Measurements from ENCODE around the gene UNC5B. TPM values are rescaled to one million over a fixed set of nuclear protein-coding genes. Genes with fewer than 3 reads are reported as not detected.

UNC5B gene
- total RNA-seq, 1 experiment from 2014 or later = 22.0 TPM

GRCh38 chr10:71280216-71280615 is 67.8 kb downstream of the UNC5B start:
- no peak for TF ChIP-seq YY1 (IDR thresholded peaks at IDR 0.05; ENCODE audit: extremely low read depth, insufficient replicate concordance, low read depth, low read length)
- TF ChIP-seq TCF7L2 (IDR thresholded peaks at IDR 0.05; ENCODE audit: borderline replicate concordance, extremely low read depth, insufficient read depth, insufficient read length) = no peak
- Histone ChIP-seq H3K9ac (ENCODE audit: low read length) (no peak overlapping the region), H3K36me3 (ENCODE audit: control insufficient read depth in 1 of 2, insufficient read depth in 2 of 2, low read length in 2 of 2) (no peaks in the 10 kb centered on the region), H3K4me2 (ENCODE audit: low read length) (no peak overlapping the region), H3K4me1 (ENCODE audit: control insufficient read depth in 1 of 2, insufficient read depth in 2 of 2, low read length in 2 of 2) (peaks cover under 1 to 6% of the 10 kb centered on the region in 2 experiments; a peak in 1 of 4 replicates), H3K27me3 (ENCODE audit: insufficient read depth, low read length) (no peaks in the 10 kb centered on the region), H3K27ac (ENCODE audit: low read depth, low read length) (no peak overlapping the region), H3K9me3 (ENCODE audit: control insufficient read depth in 1 of 2, insufficient read depth in 1 of 2, low read depth in 1 of 2, low read length in 2 of 2) (no peaks in the 10 kb centered on the region), H4K20me1 (ENCODE audit: insufficient read depth) (no peaks in the 10 kb centered on the region), H3K4me3 (replicated peaks in 1 of 2; ENCODE audit: low read depth in 1 of 2, low read length in 2 of 2) (no peak overlapping the region), H2AFZ (ENCODE audit: low read depth, low read length, poor library complexity, severe bottlenecking) (no peak overlapping the region), H3K79me2 (ENCODE audit: insufficient read depth, low read length) (no peaks in the 10 kb centered on the region), H3K9me2 (ENCODE audit: insufficient read depth) (no peaks in the 10 kb centered on the region)
- intact Hi-C loops (cut with micrococcal nuclease) = no loop called here
- no TSS peak for BruUV-seq (replicated peaks)
- CTCF ChIA-PET = interaction anchor here (2.0 kb wide), 1 partner anchor 377 kb away, joined by 6 read pairs; no protein-coding TSS in a partner anchor
- RAD21 ChIA-PET (ENCODE audit: low non-redundant PET in 1 of 2, low total read pairs in 2 of 2, uncharacterized antibody in 2 of 2, unreplicated experiment in 2 of 2) = no interaction called here
- DNase-seq (ENCODE audit: low read depth, low spot score) (no peak), ATAC-seq (no peak)
- POLR2A ChIA-PET = no interaction called here

- Histone ChIP-seq H3K9me2 (ENCODE audit: insufficient read depth) (no peaks in the 10 kb centered on the region), H3K27me3 (ENCODE audit: insufficient read depth, low read length) (no peaks in the 10 kb centered on the region), H3K36me3 (ENCODE audit: control insufficient read depth in 1 of 2, insufficient read depth in 2 of 2, low read length in 2 of 2) (0 out of 4 replicates have a peak, but pooled peaks cover 0 to 2% of the 10 kb centered on the region in 2 experiments), H3K79me2 (ENCODE audit: insufficient read depth, low read length) (no peaks in the 10 kb centered on the region), H3K4me3 (replicated peaks in 1 of 2; ENCODE audit: low read depth in 1 of 2, low read length in 2 of 2) (no peak overlapping the region), H3K4me2 (ENCODE audit: low read length) (no peak overlapping the region), H2AFZ (ENCODE audit: low read depth, low read length, poor library complexity, severe bottlenecking) (no peak overlapping the region), H3K9ac (ENCODE audit: low read length) (no peak overlapping the region), H3K27ac (ENCODE audit: low read depth, low read length) (no peak overlapping the region), H3K4me1 (ENCODE audit: control insufficient read depth in 1 of 2, insufficient read depth in 2 of 2, low read length in 2 of 2) (no peaks in the 10 kb centered on the region; a peak in 1 of 4 replicates), H4K20me1 (ENCODE audit: insufficient read depth) (no peaks in the 10 kb centered on the region), H3K9me3 (ENCODE audit: control insufficient read depth in 1 of 2, insufficient read depth in 1 of 2, low read depth in 1 of 2, low read length in 2 of 2) (no peaks in the 10 kb centered on the region)
- ATAC-seq (no peak), DNase-seq (ENCODE audit: low read depth, low spot score) (no peak)
- intact Hi-C loops (cut with micrococcal nuclease) = no loop called here
- CTCF ChIA-PET = interaction anchor here (2.0 kb wide), 1 partner anchor 378 kb away, joined by 6 read pairs; no protein-coding TSS in a partner anchor
- POLR2A ChIA-PET = no interaction called here
- BruUV-seq (replicated peaks) = no TSS peak
- RAD21 ChIA-PET (ENCODE audit: low non-redundant PET in 1 of 2, low total read pairs in 2 of 2, uncharacterized antibody in 2 of 2, unreplicated experiment in 2 of 2) = no interaction called here
- no peak for TF ChIP-seq ATF3 (IDR thresholded peaks at IDR 0.05)
- TF ChIP-seq POLR2A (IDR thresholded peaks at IDR 0.05; ENCODE audit: borderline replicate concordance, extremely low read depth, insufficient read depth, insufficient read length) = no peak
- TF ChIP-seq CEBPB (IDR thresholded peaks at IDR 0.05; ENCODE audit: low read depth) = no peak
- no peak for TF ChIP-seq EZH2phosphoT487 (IDR thresholded peaks at IDR 0.05; ENCODE audit: borderline replicate concordance)
- no peak for TF ChIP-seq ZFX (IDR thresholded peaks at IDR 0.05)
- no peak for TF ChIP-seq JUND (IDR thresholded peaks at IDR 0.05)
- no peak for TF ChIP-seq ZNF274 (IDR thresholded peaks at IDR 0.05; ENCODE audit: low read depth, low read length)
- TF ChIP-seq EGR1 (IDR thresholded peaks at IDR 0.05; ENCODE audit: low read depth) = no peak
- TF ChIP-seq POLR2AphosphoS5 (IDR thresholded peaks at IDR 0.05; ENCODE audit: low read depth, low read length) = no peak
- no peak for TF ChIP-seq REST (IDR thresholded peaks at IDR 0.05; ENCODE audit: low read depth)
- TF ChIP-seq SIN3A (IDR thresholded peaks at IDR 0.05; ENCODE audit: low read depth) = no peak
- TF ChIP-seq SP1 (IDR thresholded peaks at IDR 0.05; ENCODE audit: low read depth) = no peak
- no peak for TF ChIP-seq ELF1 (IDR thresholded peaks at IDR 0.05; ENCODE audit: borderline replicate concordance, low read depth)
- TF ChIP-seq CBX3 (IDR thresholded peaks at IDR 0.05; ENCODE audit: low read depth) = no peak
- no peak for TF ChIP-seq ZBTB33 (IDR thresholded peaks at IDR 0.05; ENCODE audit: extremely low read depth, insufficient replicate concordance, low read length)
Measured at GRCh38 chr10:71280825-71281224, 68.5 kb downstream of the UNC5B start.

Measured in HCT116 (cell line).